CD4-positive, CD25-positive, alpha-beta regulatory T cell (primary cell): ENCODE measurements around the gene ZNF334. TPM values are rescaled to one million over a fixed set of nuclear protein-coding genes. Genes with fewer than 3 reads are reported as not detected.

ENCODE experiments used
- ATAC-seq, 2 donors: fragments of 150-1000 bp; cut with Tn5 transposase; one replicate each; pipeline ENCODE4 v1.10.0; 2021; ENCODE audit warnings: low read depth in 2 of 2, moderate number of reproducible peaks in 2 of 2, moderate library complexity in 1 of 2
- DNase-seq, 3 donors: peaks; one replicate each; pipeline versions ENCODE4 v3.0.0 to v3.0.0-alpha.2; 2012 to 2022; ENCODE audit warnings: mixed read lengths in 1 of 3
- H3K27ac ChIP-seq: one replicate; pipeline ENCODE4 v1.7.0; 2013; ENCODE audit warnings: mild to moderate bottlenecking, low read length; ENCODE audit not compliant: insufficient read depth, poor library complexity, severe bottlenecking
- H3K27me3 ChIP-seq: one replicate; pipeline ENCODE4 v1.7.0; 2013; ENCODE audit warnings: low read length; ENCODE audit not compliant: control insufficient read depth, insufficient read depth
- H3K36me3 ChIP-seq: one replicate; pipeline ENCODE4 v1.7.0; 2013; ENCODE audit warnings: mild to moderate bottlenecking, low read length, moderate library complexity; ENCODE audit not compliant: control insufficient read depth, insufficient read depth
- H3K4me1 ChIP-seq: 2 replicates; pipeline ENCODE4 v1.7.0; 2013; ENCODE audit warnings: mild to moderate bottlenecking, low read length; ENCODE audit not compliant: insufficient read depth, control insufficient read depth, poor library complexity, severe bottlenecking
- H3K4me3 ChIP-seq: one replicate; pipeline ENCODE4 v1.7.0; 2013; ENCODE audit warnings: low read depth, mild to moderate bottlenecking, low read length, moderate library complexity
- H3K9me3 ChIP-seq, 2 experiments: 1 replicate in 1 of 2; 2 replicates in 1 of 2; pipeline ENCODE4 v1.7.0; 2013; ENCODE audit warnings: low read length in 2 of 2, mild to moderate bottlenecking in 1 of 2, moderate library complexity in 1 of 2; ENCODE audit not compliant: control insufficient read depth in 2 of 2
- H3K27ac Mint-ChIP-seq, 3 donors: one replicate each; pipeline ENCODE4 v1.8.0; 2020 to 2022; ENCODE audit warnings: mild to moderate bottlenecking in 3 of 3, mixed read lengths in 3 of 3, moderate library complexity in 2 of 3
- H3K27me3 Mint-ChIP-seq: one replicate; pipeline ENCODE4 v1.8.0; 2022; ENCODE audit warnings: mild to moderate bottlenecking, mixed read lengths
- H3K36me3 Mint-ChIP-seq: one replicate; pipeline ENCODE4 v1.8.0; 2020; ENCODE audit warnings: mixed read lengths
- H3K4me1 Mint-ChIP-seq, 4 donors: one replicate each; pipeline ENCODE4 v1.8.0; 2020 to 2022; ENCODE audit warnings: mixed read lengths in 4 of 4, mild to moderate bottlenecking in 1 of 4
- H3K4me3 Mint-ChIP-seq, 4 donors: one replicate each; pipeline ENCODE4 v1.8.0; 2020 to 2022; ENCODE audit warnings: mild to moderate bottlenecking in 4 of 4, mixed read lengths in 4 of 4, moderate library complexity in 3 of 4
- H3K9me3 Mint-ChIP-seq, 7 donors: one replicate each; pipeline ENCODE4 v1.8.0; 2020 to 2022; ENCODE audit warnings: mixed read lengths in 7 of 7, mild to moderate bottlenecking in 3 of 7, moderate library complexity in 2 of 7
- polyA plus RNA-seq, 4 donors: library from polyadenylated mRNA; unstranded; fragments of 300-500 nt; fragmentation: Illumina TruSeq; gene quantifications; one replicate each; pipeline ENCODE4 v1.2.3, GENCODE V29; 2021
- total RNA-seq: library from RNA; stranded (reverse); gene quantifications from one replicate; pipeline ENCODE4 v1.2.3, GENCODE V29; 2022

ZNF334 gene
- total and polyA plus RNA-seq, 5 donors from 2014 or later = 0.14 to 0.25 (median 0.21) TPM; not detected in 1

DNA sequence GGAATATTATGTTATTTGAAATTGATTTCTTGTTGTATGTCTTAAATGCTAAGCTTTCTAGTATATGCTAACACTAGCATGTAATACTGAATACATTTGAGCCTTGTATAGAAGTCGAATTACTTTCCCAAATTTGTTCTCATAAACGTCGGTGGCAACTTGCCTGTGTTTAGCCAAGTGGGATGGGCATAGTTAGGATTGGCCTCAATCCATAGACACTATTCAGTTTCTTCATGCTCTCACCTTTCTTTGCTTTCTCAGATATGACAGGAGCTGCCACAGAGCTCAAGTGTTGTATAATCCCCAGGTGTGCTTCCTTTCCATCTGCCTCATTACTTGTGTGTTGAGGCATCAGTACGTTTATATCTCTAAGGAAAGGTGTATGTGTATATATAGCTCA lies 19.3 kb downstream of the ZNF334 start:
- H3K4me3 ChIP-seq = no peak overlapping the region
- Mint-ChIP-seq H3K27me3 (peaks cover 43% of the 10 kb centered on the region), H3K27ac (no peak overlapping the region)

DNA sequence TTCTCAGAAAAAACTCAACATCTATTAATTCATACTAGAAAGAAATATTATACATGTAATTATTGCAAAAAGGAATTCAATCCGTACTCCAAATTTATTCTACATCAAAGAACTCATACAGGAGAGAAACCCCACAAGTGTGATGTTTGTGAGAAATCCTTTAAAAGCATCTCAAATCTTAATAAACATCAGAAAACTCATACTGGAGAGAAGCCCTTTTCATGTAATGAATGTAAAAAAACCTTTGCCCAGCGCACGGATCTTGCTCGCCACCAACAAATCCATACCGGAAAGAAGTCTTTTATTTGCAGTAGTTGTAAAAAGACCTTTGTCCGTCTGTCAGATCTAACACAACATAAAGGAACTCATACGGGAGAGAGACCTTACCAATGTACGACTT lies 22.0 kb downstream of the ZNF334 start:
- no peak for ATAC-seq
- peaks cover 54% of the 10 kb centered on the region for H3K27me3 Mint-ChIP-seq
- Histone ChIP-seq H3K4me1 (no peaks in the 10 kb centered on the region), H3K27ac (no peak overlapping the region), H3K36me3 (no peaks in the 10 kb centered on the region), H3K9me3 (no peaks in the 10 kb centered on the region), H3K4me3 (no peak overlapping the region), H3K27me3 (peaks cover 17% of the 10 kb centered on the region)
- H3K4me1 Mint-ChIP-seq = no peaks in the 10 kb centered on the region
- H3K36me3 Mint-ChIP-seq = no peaks in the 10 kb centered on the region
- DNase-seq = no peak
- peaks cover 0 to 2% (median 0%) of the 10 kb centered on the region in 7 donors for H3K9me3 Mint-ChIP-seq
- no peak overlapping the region for H3K4me3 Mint-ChIP-seq
- no peak overlapping the region for H3K27ac Mint-ChIP-seq

More for the DNA sequence above, 19.3 kb downstream of the ZNF334 start:
- Histone ChIP-seq H3K9me3 (no peaks in the 10 kb centered on the region), H3K4me1 (no peaks in the 10 kb centered on the region), H3K27me3 (peaks cover 8% of the 10 kb centered on the region), H3K27ac (no peak overlapping the region), H3K36me3 (no peaks in the 10 kb centered on the region)
- ATAC-seq (no peak), DNase-seq (no peak)
- no peaks in the 10 kb centered on the region for H3K36me3 Mint-ChIP-seq
- no peak overlapping the region for H3K4me3 Mint-ChIP-seq
- H3K9me3 Mint-ChIP-seq = peaks cover 0 to 7% (median 3%) of the 10 kb centered on the region in 7 donors
- H3K4me1 Mint-ChIP-seq = no peaks in the 10 kb centered on the region

DNA sequence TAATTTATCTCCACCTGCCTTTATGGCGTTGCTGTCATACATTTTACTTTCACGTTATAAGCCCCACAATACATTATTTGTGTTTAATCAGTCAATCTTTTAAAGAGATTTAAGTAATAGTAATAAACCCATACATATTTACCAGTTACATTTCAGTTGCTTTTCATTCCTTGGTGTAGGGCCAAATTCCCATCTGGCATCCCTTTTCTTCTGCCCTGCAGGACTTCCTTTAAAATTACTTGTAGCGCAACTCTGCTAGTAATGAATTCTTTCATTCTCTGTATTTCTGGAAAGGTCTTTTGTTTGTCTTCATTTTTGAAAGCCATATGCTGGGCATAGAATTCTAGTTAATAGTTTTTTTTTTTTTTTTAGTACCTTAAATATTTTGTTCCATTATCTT lies 24.9 kb downstream of the ZNF334 start:
- no peaks in the 10 kb centered on the region for H3K36me3 Mint-ChIP-seq
- peaks cover 31% of the 10 kb centered on the region for H3K27me3 ChIP-seq
- no peak overlapping the region for H3K27ac ChIP-seq
- no peaks in the 10 kb centered on the region for H3K4me1 ChIP-seq
- DNase-seq = no peak
- no peak overlapping the region for H3K4me3 Mint-ChIP-seq
- H3K9me3 ChIP-seq = no peaks in the 10 kb centered on the region
- H3K4me3 ChIP-seq = no peak overlapping the region
- H3K27me3 Mint-ChIP-seq = peaks cover 61% of the 10 kb centered on the region
- H3K9me3 Mint-ChIP-seq = peaks cover 0 to 2% (median 0%) of the 10 kb centered on the region in 7 donors
- no peaks in the 10 kb centered on the region for H3K36me3 ChIP-seq
- peaks cover 0 to 3% (median 0%) of the 10 kb centered on the region in 4 donors for H3K4me1 Mint-ChIP-seq
- ATAC-seq = no peak
- no peak overlapping the region for H3K27ac Mint-ChIP-seq

DNA sequence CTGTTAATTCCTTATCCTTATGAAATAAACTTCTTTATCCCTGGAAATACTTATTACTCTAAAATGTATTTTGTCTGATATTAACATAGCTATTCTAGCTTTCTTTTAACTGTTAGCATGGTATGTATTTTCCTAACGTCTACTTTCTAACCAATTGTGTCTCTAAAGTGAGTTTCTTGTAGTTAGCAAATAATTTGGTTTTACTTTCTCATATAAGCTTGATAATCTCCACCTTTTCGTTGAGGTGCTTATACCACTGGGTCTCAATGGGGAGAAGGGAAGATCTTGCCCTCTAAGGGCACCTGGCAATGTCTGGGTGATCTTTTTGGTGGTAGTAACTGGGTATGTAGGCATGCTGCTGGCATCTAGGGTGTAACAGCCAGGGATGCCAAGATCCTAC lies 25.7 kb downstream of the ZNF334 start:
- no peak overlapping the region for H3K4me3 ChIP-seq
- Mint-ChIP-seq H3K4me1 (peaks cover 0 to 3% (median 0%) of the 10 kb centered on the region in 4 donors), H3K9me3 (peaks cover 0 to 2% (median 0%) of the 10 kb centered on the region in 7 donors), H3K36me3 (no peaks in the 10 kb centered on the region), H3K27me3 (peaks cover 60% of the 10 kb centered on the region), H3K27ac (no peak overlapping the region), H3K4me3 (no peak overlapping the region)
- peaks cover 34% of the 10 kb centered on the region for H3K27me3 ChIP-seq
- no peaks in the 10 kb centered on the region for H3K36me3 ChIP-seq
- no peak overlapping the region for H3K27ac ChIP-seq
- no peak for DNase-seq
- no peak for ATAC-seq
- H3K9me3 ChIP-seq = no peaks in the 10 kb centered on the region
- no peaks in the 10 kb centered on the region for H3K4me1 ChIP-seq

DNA sequence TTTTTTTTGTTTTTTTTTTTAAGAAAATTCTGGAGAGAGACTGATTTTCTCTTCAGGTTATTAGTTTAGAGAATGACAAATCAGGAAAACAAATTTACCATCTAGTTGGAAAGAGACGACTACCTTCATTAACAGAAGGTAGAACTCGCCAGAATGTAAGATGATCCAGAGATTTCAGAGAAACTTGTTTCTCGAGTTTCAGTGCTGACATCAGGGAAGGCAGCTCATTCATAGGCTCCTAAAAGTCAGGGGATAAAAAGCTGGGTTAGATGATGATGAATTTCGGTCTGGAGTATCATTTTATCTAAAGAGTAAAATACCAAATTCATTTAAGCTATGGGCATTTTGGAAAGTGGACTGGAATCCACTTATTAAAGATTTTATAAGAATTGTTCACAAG lies 27.9 kb downstream of the ZNF334 start:
- Mint-ChIP-seq H3K36me3 (no peaks in the 10 kb centered on the region), H3K9me3 (peaks cover 0 to 2% (median 0%) of the 10 kb centered on the region in 7 donors), H3K27me3 (peaks cover 52% of the 10 kb centered on the region), H3K27ac (no peak overlapping the region), H3K4me1 (peaks cover 0 to 3% (median 0%) of the 10 kb centered on the region in 4 donors), H3K4me3 (no peak overlapping the region)
- Histone ChIP-seq H3K27me3 (peaks cover 36% of the 10 kb centered on the region), H3K4me3 (no peak overlapping the region), H3K36me3 (no peaks in the 10 kb centered on the region), H3K27ac (no peak overlapping the region), H3K9me3 (no peaks in the 10 kb centered on the region), H3K4me1 (no peaks in the 10 kb centered on the region)
- ATAC-seq (no peak), DNase-seq (no peak)

DNA sequence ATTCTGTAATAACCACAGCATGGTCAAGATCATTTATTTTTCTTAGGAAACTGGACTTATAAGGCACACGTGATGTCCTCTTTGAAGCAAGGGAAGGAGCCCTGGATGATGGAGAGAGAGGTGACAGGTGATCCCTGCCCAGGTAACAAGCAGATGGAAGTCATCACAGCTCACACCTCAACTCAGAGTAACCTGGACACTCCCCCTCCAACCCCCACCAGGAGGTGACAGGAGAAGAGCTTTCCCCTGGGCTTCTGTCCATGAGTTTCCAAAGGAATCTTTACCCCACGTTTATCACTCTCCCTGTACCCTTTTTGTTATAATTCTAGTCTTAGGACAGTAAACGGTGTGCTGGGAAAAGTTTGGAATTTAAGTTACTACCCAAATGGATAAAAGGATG lies 28.4 kb downstream of the ZNF334 start:
- Mint-ChIP-seq H3K4me1 (peaks cover 0 to 3% (median 0%) of the 10 kb centered on the region in 4 donors), H3K27ac (no peak overlapping the region), H3K9me3 (peaks cover 0 to 2% (median 0%) of the 10 kb centered on the region in 7 donors), H3K27me3 (peaks cover 47% of the 10 kb centered on the region), H3K4me3 (no peak overlapping the region), H3K36me3 (no peaks in the 10 kb centered on the region)
- peaks cover 36% of the 10 kb centered on the region for H3K27me3 ChIP-seq
- no peaks in the 10 kb centered on the region for H3K9me3 ChIP-seq
- no peak overlapping the region for H3K27ac ChIP-seq
- no peaks in the 10 kb centered on the region for H3K36me3 ChIP-seq
- H3K4me3 ChIP-seq = no peak overlapping the region
- no peaks in the 10 kb centered on the region for H3K4me1 ChIP-seq
- ATAC-seq (no peak), DNase-seq (no peak)

DNA sequence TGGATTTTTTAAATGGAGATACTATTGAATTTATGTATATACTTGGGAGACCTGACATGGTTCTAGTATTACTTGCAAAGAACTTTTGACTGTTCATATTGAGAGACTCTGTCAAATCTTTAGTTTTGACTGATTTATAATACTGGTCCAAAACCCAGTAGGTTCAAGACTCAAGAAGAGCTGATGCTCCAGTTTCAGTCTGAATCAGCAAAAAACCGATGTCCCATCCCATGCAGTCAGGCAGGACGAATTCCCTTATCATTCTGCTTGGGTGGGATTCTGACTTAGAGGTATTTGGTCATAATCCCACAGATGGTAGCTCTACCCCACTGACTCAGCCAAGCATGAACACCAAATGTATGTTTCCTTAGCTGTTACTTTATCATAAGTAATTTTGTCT lies 29.5 kb downstream of the ZNF334 start:
- H3K36me3 Mint-ChIP-seq = no peaks in the 10 kb centered on the region
- no peaks in the 10 kb centered on the region for H3K9me3 ChIP-seq
- H3K27me3 Mint-ChIP-seq = peaks cover 40% of the 10 kb centered on the region
- H3K4me1 Mint-ChIP-seq = peaks cover 0 to 3% (median 0%) of the 10 kb centered on the region in 4 donors
- peaks cover 0 to 2% (median 0%) of the 10 kb centered on the region in 7 donors for H3K9me3 Mint-ChIP-seq
- H3K4me1 ChIP-seq = no peaks in the 10 kb centered on the region
- ATAC-seq (no peak), DNase-seq (no peak)
- H3K27ac ChIP-seq = no peak overlapping the region
- H3K36me3 ChIP-seq = no peaks in the 10 kb centered on the region
- no peak overlapping the region for H3K27ac Mint-ChIP-seq
- peaks cover 37% of the 10 kb centered on the region for H3K27me3 ChIP-seq
- H3K4me3 Mint-ChIP-seq = no peak overlapping the region
- no peak overlapping the region for H3K4me3 ChIP-seq

DNA sequence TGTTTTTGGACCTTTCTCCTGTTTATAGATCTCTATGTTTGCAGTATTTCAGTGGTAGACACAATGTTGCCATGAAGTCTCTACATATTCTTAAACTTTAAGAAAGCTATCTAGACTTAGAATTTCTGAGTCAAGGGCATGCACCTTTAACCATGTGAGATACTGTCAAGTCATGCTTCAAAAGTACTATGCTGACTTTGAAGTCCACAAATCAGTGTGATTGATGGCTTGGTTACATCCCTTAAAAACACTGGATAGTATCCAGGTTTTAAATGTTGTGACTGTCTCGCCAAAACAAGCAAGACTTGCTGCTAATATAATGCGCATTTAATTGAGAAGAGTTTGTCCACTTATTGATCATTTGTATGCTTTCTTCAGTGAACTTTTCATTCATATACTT lies 30.5 kb downstream of the ZNF334 start:
- Mint-ChIP-seq H3K4me3 (no peak overlapping the region), H3K4me1 (peaks cover 0 to 3% (median 0%) of the 10 kb centered on the region in 4 donors), H3K36me3 (no peaks in the 10 kb centered on the region), H3K27me3 (peaks cover 39% of the 10 kb centered on the region), H3K27ac (no peak overlapping the region), H3K9me3 (peaks cover 0 to 2% (median 0%) of the 10 kb centered on the region in 7 donors)
- no peak for DNase-seq
- ATAC-seq = no peak
- Histone ChIP-seq H3K36me3 (no peaks in the 10 kb centered on the region), H3K9me3 (no peaks in the 10 kb centered on the region), H3K4me1 (no peaks in the 10 kb centered on the region), H3K27me3 (peaks cover 35% of the 10 kb centered on the region), H3K4me3 (no peak overlapping the region), H3K27ac (no peak overlapping the region)
